D721Med (cell line): ENCODE data around the gene NKX1-2.

Source experiments
- DNase-seq: peaks from one replicate; pipeline ENCODE4 v3.0.0; 2011; ENCODE audit warnings: low spot score; ENCODE audit not compliant: insufficient read length
- FAIRE-seq: peaks from 2 replicates; lab custom pipeline; 2011; peaks lifted over from hg19 to GRCh38; lab: Jason Lieb, UNC
- TF ChIP-seq, protein P1 (sequence below): IDR thresholded peaks from 2 replicates; pipeline ENCODE4 v1.5.1; 2012; ENCODE audit warnings: mild to moderate bottlenecking, control low read depth; ENCODE audit not compliant: insufficient read depth; ENCODE audit errors: missing control alignments

The NKX1-2 gene

DNA sequence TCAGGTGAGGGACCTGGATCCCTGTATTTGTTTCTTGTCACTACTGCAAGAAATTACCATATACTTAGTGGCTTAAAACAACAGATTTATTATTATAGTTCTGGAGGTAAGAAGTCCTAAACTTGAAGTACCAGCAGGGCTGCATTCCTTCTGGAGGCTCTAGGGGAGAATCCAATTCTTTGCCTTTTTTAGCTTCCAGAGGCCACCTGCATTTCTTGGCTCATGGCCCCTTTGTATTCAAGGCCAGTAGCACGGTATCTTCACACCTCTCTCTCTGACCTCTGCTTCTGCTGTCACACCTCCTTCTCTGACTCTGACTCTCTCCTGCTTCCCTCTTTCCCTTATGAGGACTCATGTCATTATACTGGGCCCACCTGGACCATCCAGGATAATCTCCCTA, 9.6 kb upstream of the NKX1-2 start:
- TF ChIP-seq, protein P1, sequence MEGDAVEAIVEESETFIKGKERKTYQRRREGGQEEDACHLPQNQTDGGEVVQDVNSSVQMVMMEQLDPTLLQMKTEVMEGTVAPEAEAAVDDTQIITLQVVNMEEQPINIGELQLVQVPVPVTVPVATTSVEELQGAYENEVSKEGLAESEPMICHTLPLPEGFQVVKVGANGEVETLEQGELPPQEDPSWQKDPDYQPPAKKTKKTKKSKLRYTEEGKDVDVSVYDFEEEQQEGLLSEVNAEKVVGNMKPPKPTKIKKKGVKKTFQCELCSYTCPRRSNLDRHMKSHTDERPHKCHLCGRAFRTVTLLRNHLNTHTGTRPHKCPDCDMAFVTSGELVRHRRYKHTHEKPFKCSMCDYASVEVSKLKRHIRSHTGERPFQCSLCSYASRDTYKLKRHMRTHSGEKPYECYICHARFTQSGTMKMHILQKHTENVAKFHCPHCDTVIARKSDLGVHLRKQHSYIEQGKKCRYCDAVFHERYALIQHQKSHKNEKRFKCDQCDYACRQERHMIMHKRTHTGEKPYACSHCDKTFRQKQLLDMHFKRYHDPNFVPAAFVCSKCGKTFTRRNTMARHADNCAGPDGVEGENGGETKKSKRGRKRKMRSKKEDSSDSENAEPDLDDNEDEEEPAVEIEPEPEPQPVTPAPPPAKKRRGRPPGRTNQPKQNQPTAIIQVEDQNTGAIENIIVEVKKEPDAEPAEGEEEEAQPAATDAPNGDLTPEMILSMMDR, result no peak
- FAIRE-seq (no peak), DNase-seq (no peak)

- TF ChIP-seq, protein P1, result no peak
- no peak for DNase-seq
- no peak for FAIRE-seq
Observed at GRCh38 chr10:124458889-124459288, 9.1 kb upstream of the NKX1-2 start.

DNA sequence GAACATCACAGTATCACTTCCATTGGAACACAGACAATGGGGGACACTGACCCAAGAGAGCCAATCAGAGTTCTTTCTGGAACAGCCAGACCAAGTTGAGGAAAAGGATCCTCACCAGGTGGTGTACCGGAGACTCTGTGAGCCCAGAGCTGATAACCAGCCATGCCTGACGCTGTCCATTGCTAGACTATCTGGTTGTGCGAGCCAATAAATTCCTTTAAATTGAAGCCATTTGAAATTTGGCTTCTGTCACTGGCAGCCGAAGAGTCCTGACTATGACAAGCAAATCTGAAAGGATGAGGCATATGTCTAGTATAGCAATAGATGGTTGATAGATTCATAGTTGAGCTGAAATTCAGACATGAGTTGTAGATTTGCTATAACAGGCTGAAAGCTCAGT, 8.6 kb upstream of the NKX1-2 start:
- DNase-seq (no peak), FAIRE-seq (no peak)
- TF ChIP-seq, protein P1, result no peak

GRCh38 chr10:124455441-124455840, 5.6 kb upstream of the NKX1-2 start:
- TF ChIP-seq, protein P1, result no peak
- DNase-seq (no peak), FAIRE-seq (no peak)

GRCh38 chr10:124453960-124454610, 4.2 kb upstream of the NKX1-2 start:
- TF ChIP-seq, protein P1, result no peak
- DNase-seq, result no peak
- FAIRE-seq, result no peak

GRCh38 chr10:124451276-124451675, 1.4 kb upstream of the NKX1-2 start:
- DNase-seq, result no peak
- no peak for FAIRE-seq
- TF ChIP-seq, protein P1, result no peak

DNA sequence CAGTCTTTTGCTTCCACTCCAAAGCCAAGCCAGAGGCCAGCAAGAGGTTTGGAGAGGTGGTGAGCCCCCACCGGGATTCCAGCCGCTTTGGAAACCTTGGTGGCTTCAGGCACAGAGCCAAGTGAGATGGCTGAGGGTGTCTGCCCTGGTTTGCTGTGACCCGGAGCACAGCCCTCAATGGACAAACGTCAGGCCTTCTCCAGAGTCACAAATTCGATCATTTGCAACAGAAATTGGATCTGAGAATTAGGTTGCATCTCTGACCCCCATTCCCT, 885 bp upstream of the NKX1-2 start:
- DNase-seq (no peak), FAIRE-seq (no peak)
- TF ChIP-seq, protein P1, result no peak
